IMR-90 (cell line): ENCODE data around the gene TAPT1. TPM values are rescaled to one million over a fixed set of nuclear protein-coding genes. Genes with fewer than 3 reads are reported as not detected.

Experiments used
- ATAC-seq: fragments of 200-7000 bp; cut with Tn5 transposase; 2 replicates; pipeline ENCODE4 v1.9.1; 2020; ENCODE audit warnings: low read depth, mild to moderate bottlenecking, moderate library complexity
- BruUV-seq: library from RNA; stranded (reverse); fragments of 400-500 nt; replicated peaks from 2 replicates; lab custom pipeline; 2021; lab: Mats Ljungman, UMichigan
- CTCF ChIA-PET: fragments of 300-600 bp; formaldehyde crosslinking; extraction: SDS; loops from one replicate; lab custom pipeline; 2021; ENCODE audit warnings: antibody characterized with exemption; lab: Yijun Ruan, JAX
- POLR2A ChIA-PET: fragments of 300-600 bp; sonication (Branson Sonifier 250); formaldehyde crosslinking; loops from one replicate; lab custom pipeline; 2022; ENCODE audit warnings: antibody characterized with exemption; ENCODE audit not compliant: unreplicated experiment; lab: Charles Lee
- DNase-seq: peaks from one replicate; pipeline ENCODE4 v3.0.0; 2013
- H2AFZ ChIP-seq: replicated peaks from 2 replicates; pipeline ENCODE3; 2013; ENCODE audit warnings: low read length, mild to moderate bottlenecking; ENCODE audit not compliant: poor library complexity
- H2AK5ac ChIP-seq: 2 replicates; pipeline ENCODE4 v1.6.1; 2013; ENCODE audit warnings: low read depth, low read length, inconsistent platforms
- H2AK9ac ChIP-seq: replicated peaks from 2 replicates; pipeline ENCODE3; 2013; ENCODE audit warnings: mild to moderate bottlenecking, low read depth, low read length, moderate library complexity; ENCODE audit not compliant: poor library complexity
- H2BK120ac ChIP-seq: 2 replicates; pipeline ENCODE4 v1.6.1; 2013; ENCODE audit warnings: low read depth, low read length, inconsistent platforms
- H2BK15ac ChIP-seq: 3 replicates; pipeline ENCODE4 v1.6.1; 2013; ENCODE audit warnings: low read depth, low read length, inconsistent platforms
- H2BK20ac ChIP-seq: 2 replicates; pipeline ENCODE4 v1.6.1; 2013; ENCODE audit warnings: low read depth, mild to moderate bottlenecking, inconsistent platforms, low read length, moderate library complexity
- H2BK5ac ChIP-seq: 2 replicates; pipeline ENCODE4 v1.6.1; 2013; ENCODE audit warnings: mild to moderate bottlenecking, low read depth, low read length, inconsistent platforms; ENCODE audit not compliant: poor library complexity, severe bottlenecking
- H3K14ac ChIP-seq: replicated peaks from 2 replicates; pipeline ENCODE4 v1.6.1; 2013; ENCODE audit warnings: low read depth, low read length, inconsistent platforms
- H3K18ac ChIP-seq: 2 replicates; pipeline ENCODE4 v1.6.1; 2013; ENCODE audit warnings: low read depth, low read length, control low read depth
- H3K23ac ChIP-seq: 2 replicates; pipeline ENCODE4 v1.6.1; 2013; ENCODE audit warnings: low read depth, low read length, inconsistent platforms
- H3K27ac ChIP-seq: 2 replicates; pipeline ENCODE4 v1.5.1; 2013; ENCODE audit warnings: mild to moderate bottlenecking, control low read depth, low read length; ENCODE audit not compliant: insufficient read depth
- H3K27me3 ChIP-seq: 2 replicates; pipeline ENCODE4 v1.6.1; 2013; ENCODE audit warnings: low read length; ENCODE audit not compliant: control insufficient read depth, insufficient read depth
- H3K36me3 ChIP-seq: 2 replicates; pipeline ENCODE4 v1.6.1; 2013; ENCODE audit warnings: low read length, mixed read lengths; ENCODE audit not compliant: control insufficient read depth, insufficient read depth
- H3K4ac ChIP-seq: 2 replicates; pipeline ENCODE4 v1.6.1; 2013; ENCODE audit warnings: low read depth, low read length, inconsistent platforms
- H3K4me1 ChIP-seq: 2 replicates; pipeline ENCODE4 v1.6.1; 2013; ENCODE audit warnings: low read length, mixed read lengths; ENCODE audit not compliant: control insufficient read depth, insufficient read depth
- H3K4me2 ChIP-seq: 2 replicates; pipeline ENCODE4 v1.6.1; 2013; ENCODE audit warnings: low read depth, mild to moderate bottlenecking, control low read depth, low read length, moderate library complexity
- H3K4me3 ChIP-seq: 2 replicates; pipeline ENCODE4 v1.5.1; 2013; ENCODE audit warnings: low read depth, mild to moderate bottlenecking, control low read depth, low read length, moderate library complexity; ENCODE audit not compliant: insufficient read depth
- H3K56ac ChIP-seq: 2 replicates; pipeline ENCODE4 v1.6.1; 2013; ENCODE audit warnings: low read length, inconsistent platforms; ENCODE audit not compliant: insufficient read depth; ENCODE audit errors: extremely low read depth
- H3K79me1 ChIP-seq, 2 experiments: 2 replicates each; pipeline ENCODE4 v1.6.1; 2013; ENCODE audit warnings: low read length in 2 of 2, inconsistent platforms in 1 of 2, low read depth in 1 of 2
- H3K9ac ChIP-seq: 2 replicates; pipeline ENCODE4 v1.6.1; 2013; ENCODE audit warnings: low read depth, low read length, control low read depth
- H3K9me1 ChIP-seq: 2 replicates; pipeline ENCODE4 v1.6.1; 2013; ENCODE audit warnings: low read length, inconsistent platforms; ENCODE audit not compliant: insufficient read depth
- H3K9me3 ChIP-seq: 2 replicates; pipeline ENCODE4 v1.6.1; 2013; ENCODE audit warnings: low read length; ENCODE audit not compliant: control insufficient read depth, insufficient read depth
- H4K20me1 ChIP-seq: 2 replicates; pipeline ENCODE4 v1.6.1; 2013; ENCODE audit warnings: low read length, inconsistent platforms; ENCODE audit not compliant: insufficient read depth
- H4K5ac ChIP-seq: 2 replicates; pipeline ENCODE4 v1.6.1; 2013; ENCODE audit warnings: mild to moderate bottlenecking, low read depth, low read length, control low read depth
- H4K8ac ChIP-seq, 2 experiments: 2 replicates each; pipeline ENCODE4 v1.6.1; 2013; ENCODE audit warnings: low read depth in 2 of 2, low read length in 2 of 2, control low read depth in 1 of 2, inconsistent platforms in 1 of 2
- H4K91ac ChIP-seq: 2 replicates; pipeline ENCODE4 v1.6.1; 2013; ENCODE audit warnings: low read depth, low read length, inconsistent platforms; ENCODE audit not compliant: insufficient read depth
- BHLHE40 ChIP-seq: fragments of 150-350 bp; IDR thresholded peaks from 2 replicates; pipeline ENCODE4 v1.6.1; 2016; ENCODE audit warnings: mild to moderate bottlenecking, low read depth, low read length
- CEBPB ChIP-seq: IDR thresholded peaks from 2 replicates; pipeline ENCODE4 v1.6.1; 2012; ENCODE audit warnings: low read depth, low read length, improper control_type of control experiment
- CHD1 ChIP-seq: IDR thresholded peaks from 2 replicates; pipeline ENCODE4 v1.6.1; 2012; ENCODE audit warnings: low read depth, low read length, improper control_type of control experiment
- CTCF ChIP-seq: conservative IDR thresholded peaks from 2 replicates; pipeline ENCODE4 v1.5.1; 2012; ENCODE audit warnings: mild to moderate bottlenecking, low read depth, low read length, improper control_type of control experiment
- FOS ChIP-seq: fragments of 150-350 bp; IDR thresholded peaks from 2 replicates; pipeline ENCODE4 v1.6.1; 2016; ENCODE audit warnings: low read depth, low read length
- MAFK ChIP-seq: IDR thresholded peaks from 2 replicates; pipeline ENCODE4 v1.6.1; 2012; ENCODE audit warnings: low read depth, low read length, improper control_type of control experiment
- MAZ ChIP-seq: IDR thresholded peaks from 2 replicates; pipeline ENCODE4 v1.6.1; 2012; ENCODE audit warnings: low read depth, mild to moderate bottlenecking, low read length, improper control_type of control experiment, moderate library complexity, borderline replicate concordance
- MXI1 ChIP-seq: IDR thresholded peaks from 2 replicates; pipeline ENCODE4 v1.6.1; 2012; ENCODE audit warnings: low read depth, mild to moderate bottlenecking, low read length, moderate library complexity, borderline replicate concordance
- NFE2L2 ChIP-seq: fragments of 150-350 bp; IDR thresholded peaks from 2 replicates; pipeline ENCODE4 v1.6.1; 2016; ENCODE audit warnings: low read depth, mild to moderate bottlenecking, low read length
- POLR2A ChIP-seq: IDR thresholded peaks from 2 replicates; pipeline ENCODE4 v1.6.1; 2012; ENCODE audit warnings: mild to moderate bottlenecking, low read depth, low read length
- RAD21 ChIP-seq: IDR thresholded peaks from 2 replicates; pipeline ENCODE4 v1.6.1; 2012; ENCODE audit warnings: low read length, improper control_type of control experiment
- RCOR1 ChIP-seq: IDR thresholded peaks from 2 replicates; pipeline ENCODE4 v1.6.1; 2012; ENCODE audit warnings: mild to moderate bottlenecking, low read length, improper control_type of control experiment; ENCODE audit not compliant: insufficient replicate concordance
- RFX5 ChIP-seq: IDR thresholded peaks from 2 replicates; pipeline ENCODE4 v1.8.0; 2012; ENCODE audit warnings: low read depth, mild to moderate bottlenecking, low read length, moderate library complexity
- SMC3 ChIP-seq: fragments of 150-350 bp; IDR thresholded peaks from 2 replicates; pipeline ENCODE4 v1.6.1; 2016; ENCODE audit warnings: low read depth, mild to moderate bottlenecking, antibody characterized with exemption, low read length, moderate library complexity
- WGBS, 2 experiments: methylation state at CpG; one replicate each; pipeline versions ENCODE4 v1.1.5 to v1.1.7; 2013; ENCODE audit warnings: missing lambda C conversion rate in 2 of 2; ENCODE audit not compliant: insufficient read length in 1 of 2; ENCODE audit errors: extremely low coverage in 2 of 2; 5-methylcytosine and 5-hydroxymethylcytosine counted together
- dilution Hi-C: fragments of 300-500 bp; cut with HindIII; formaldehyde crosslinking; loops from one replicate; pipeline ENCODE4 v1.14.3; 2018; ENCODE audit warnings: low sequenced_read_pairs; ENCODE audit not compliant: unreplicated experiment
- in situ Hi-C: fragments of 300-500 bp; cut with MboI; formaldehyde crosslinking; loops from 3 replicates; pipeline ENCODE4 v1.14.3; 2019; ENCODE audit warnings: low sequenced_read_pairs, inconsistent platforms, mixed read lengths
- intact Hi-C: fragments of 100-400 bp; cut with micrococcal nuclease; formaldehyde crosslinking; loops from 2 replicates; pipeline ENCODE4 v1.10.0; 2022
- polyA plus RNA-seq, 3 experiments: library from polyadenylated mRNA; depleted of rRNA; stranded (reverse); fragments of >200 nt; gene quantifications; 2 replicates each; pipeline ENCODE4 v1.2.3, GENCODE V29; 2012; ENCODE audit warnings: low replicate concordance in 1 of 3
- total RNA-seq: library from RNA; depleted of rRNA; stranded (reverse); fragments of >200 nt; gene quantifications from 2 replicates; pipeline ENCODE4 v1.2.3, GENCODE V29; 2012
- TF ChIP-seq, protein P1 (sequence below): fragments of 150-350 bp; IDR thresholded peaks from 2 replicates; pipeline ENCODE4 v1.6.1; 2017; ENCODE audit warnings: mild to moderate bottlenecking, antibody characterized with exemption, low read length, low read depth
- TF ChIP-seq, protein P2 (sequence below): fragments of 150-350 bp; IDR thresholded peaks from 2 replicates; pipeline ENCODE4 v1.6.1; 2016; ENCODE audit warnings: low read depth, mild to moderate bottlenecking, low read length, moderate library complexity, borderline replicate concordance

TAPT1 gene
- total and polyA plus RNA-seq, 2 of the 4 experiments (the other 2 are of a cell fraction): 5.6 to 12.2 TPM

GRCh38 chr4:16169490-16169889 is 56.8 kb downstream of the TAPT1 start:
- H3K9me1 ChIP-seq: no peaks in the 10 kb centered on the region
- H2AK5ac ChIP-seq: no peak overlapping the region
- DNase-seq (no peak), ATAC-seq (no peak)
- H3K36me3 ChIP-seq: peaks cover 19% of the 10 kb centered on the region
- H2BK20ac ChIP-seq: no peak overlapping the region
- H4K5ac ChIP-seq: no peak overlapping the region
- H4K8ac ChIP-seq: no peak overlapping the region
- dilution Hi-C loops: no loop called here
- H3K9me3 ChIP-seq: no peaks in the 10 kb centered on the region
- H3K4me2 ChIP-seq: no peak overlapping the region
- in situ Hi-C loops: no loop called here
- H2BK120ac ChIP-seq: no peak overlapping the region
- no peak overlapping the region for H2AK9ac ChIP-seq
- no peak overlapping the region for H2BK5ac ChIP-seq
- no TSS peak for BruUV-seq
- no peaks in the 10 kb centered on the region for H3K79me1 ChIP-seq
- H3K4me3 ChIP-seq: no peak overlapping the region
- intact Hi-C loops: no loop called here
- no peak overlapping the region for H3K14ac ChIP-seq
- H2AFZ ChIP-seq: no peak overlapping the region
- no peaks in the 10 kb centered on the region for H4K20me1 ChIP-seq
- no peak overlapping the region for H2BK15ac ChIP-seq
- H3K9ac ChIP-seq: no peak overlapping the region
- no peak overlapping the region for H3K56ac ChIP-seq
- H3K27me3 ChIP-seq: no peaks in the 10 kb centered on the region
- H4K91ac ChIP-seq: no peak overlapping the region
- no peak overlapping the region for H3K4ac ChIP-seq
- H3K27ac ChIP-seq: no peak overlapping the region
- H3K23ac ChIP-seq: no peak overlapping the region
- TF ChIP-seq NFE2L2 (no peak), RAD21 (no peak), MAZ (no peak), RFX5 (no peak), CTCF (no peak), MXI1 (no peak), CEBPB (no peak), MAFK (no peak), POLR2A (no peak), RCOR1 (no peak), SMC3 (no peak), FOS (no peak), CHD1 (no peak), BHLHE40 (no peak)
- TF ChIP-seq, protein P1, sequence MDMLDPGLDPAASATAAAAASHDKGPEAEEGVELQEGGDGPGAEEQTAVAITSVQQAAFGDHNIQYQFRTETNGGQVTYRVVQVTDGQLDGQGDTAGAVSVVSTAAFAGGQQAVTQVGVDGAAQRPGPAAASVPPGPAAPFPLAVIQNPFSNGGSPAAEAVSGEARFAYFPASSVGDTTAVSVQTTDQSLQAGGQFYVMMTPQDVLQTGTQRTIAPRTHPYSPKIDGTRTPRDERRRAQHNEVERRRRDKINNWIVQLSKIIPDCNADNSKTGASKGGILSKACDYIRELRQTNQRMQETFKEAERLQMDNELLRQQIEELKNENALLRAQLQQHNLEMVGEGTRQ: no peak
- TF ChIP-seq, protein P2, sequence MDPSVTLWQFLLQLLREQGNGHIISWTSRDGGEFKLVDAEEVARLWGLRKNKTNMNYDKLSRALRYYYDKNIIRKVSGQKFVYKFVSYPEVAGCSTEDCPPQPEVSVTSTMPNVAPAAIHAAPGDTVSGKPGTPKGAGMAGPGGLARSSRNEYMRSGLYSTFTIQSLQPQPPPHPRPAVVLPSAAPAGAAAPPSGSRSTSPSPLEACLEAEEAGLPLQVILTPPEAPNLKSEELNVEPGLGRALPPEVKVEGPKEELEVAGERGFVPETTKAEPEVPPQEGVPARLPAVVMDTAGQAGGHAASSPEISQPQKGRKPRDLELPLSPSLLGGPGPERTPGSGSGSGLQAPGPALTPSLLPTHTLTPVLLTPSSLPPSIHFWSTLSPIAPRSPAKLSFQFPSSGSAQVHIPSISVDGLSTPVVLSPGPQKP: no peak
- WGBS, 2 experiments: 90% methylated on average over 2 of the region's 4 CpGs; no CpG with 5 or more reads in 1 of the 2 experiments
- no peak overlapping the region for H3K18ac ChIP-seq
- H3K4me1 ChIP-seq: no peaks in the 10 kb centered on the region
- POLR2A ChIA-PET: no interaction called here
- CTCF ChIA-PET: no interaction called here
